ENCODE results near the gene CA10.

Gene CA10

DNA sequence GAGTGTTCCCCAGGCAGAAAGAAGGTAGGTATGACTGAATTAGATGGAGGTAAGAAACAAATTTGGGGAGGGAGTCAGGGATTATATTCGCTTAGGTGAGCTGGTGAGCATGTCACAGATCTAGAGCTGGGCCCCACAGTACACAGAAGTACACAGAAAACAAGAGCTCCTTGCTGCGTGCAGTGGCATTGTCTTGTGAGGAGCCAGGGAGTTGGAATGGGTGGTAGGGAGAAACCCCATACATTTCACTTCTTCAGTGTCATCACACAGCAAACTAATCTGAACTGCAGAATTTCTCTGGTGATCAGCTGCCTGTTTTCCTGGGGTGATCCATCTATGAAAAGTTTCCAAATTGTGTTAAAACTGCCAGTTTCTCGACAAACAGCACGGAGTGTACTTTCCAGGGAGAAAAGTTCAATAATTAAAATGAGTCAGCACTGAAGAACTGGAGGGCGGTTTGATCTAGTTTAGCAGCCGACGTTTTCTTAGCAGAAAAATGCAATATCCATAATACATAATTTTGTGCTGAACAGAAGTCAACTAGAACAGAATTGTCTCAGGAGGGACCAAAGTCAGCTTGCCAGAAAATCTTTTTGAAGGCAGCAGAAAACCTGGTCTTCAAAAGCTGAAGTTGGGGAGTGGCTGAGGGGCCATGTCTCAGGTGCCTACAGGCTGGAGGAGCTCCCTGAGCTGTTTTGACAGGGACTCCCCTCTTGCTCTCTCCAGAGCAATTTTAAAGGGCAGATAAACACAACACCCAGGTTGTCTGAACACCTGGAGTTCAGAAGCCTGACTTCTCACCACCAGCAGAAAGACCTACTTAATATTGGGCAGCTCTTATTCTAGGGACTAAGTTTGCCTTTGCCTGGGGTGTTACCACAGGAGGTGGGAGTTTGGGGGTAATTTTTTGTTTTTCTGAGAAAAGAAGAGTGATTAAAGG is 448.6 kb downstream of the CA10 start:
- Histone ChIP-seq H3K36me3 (ENCODE audit: control insufficient read depth in 1 of 2, insufficient read depth in 2 of 2, low read length in 2 of 2) (no peaks in the 10 kb centered on the region), H3K27ac (ENCODE audit: low read depth, low read length) (no peak overlapping the region), H3K9me3 (ENCODE audit: control insufficient read depth in 1 of 2, low read length in 2 of 2) (no peaks in the 10 kb centered on the region), H3K4me3 (ENCODE audit: low read depth in 1 of 2, low read length in 2 of 2) (no peak overlapping the region), H3K9ac (ENCODE audit: low read depth in 1 of 2, low read length in 2 of 2) (no peak overlapping the region), H3K27me3 (ENCODE audit: control insufficient read depth in 1 of 2, insufficient read depth in 2 of 2, low read length in 2 of 2) (no peaks in the 10 kb centered on the region), H3K4me1 (ENCODE audit: control insufficient read depth in 1 of 2, insufficient read depth in 2 of 2, low read length in 2 of 2) (no peaks in the 10 kb centered on the region)

DNA sequence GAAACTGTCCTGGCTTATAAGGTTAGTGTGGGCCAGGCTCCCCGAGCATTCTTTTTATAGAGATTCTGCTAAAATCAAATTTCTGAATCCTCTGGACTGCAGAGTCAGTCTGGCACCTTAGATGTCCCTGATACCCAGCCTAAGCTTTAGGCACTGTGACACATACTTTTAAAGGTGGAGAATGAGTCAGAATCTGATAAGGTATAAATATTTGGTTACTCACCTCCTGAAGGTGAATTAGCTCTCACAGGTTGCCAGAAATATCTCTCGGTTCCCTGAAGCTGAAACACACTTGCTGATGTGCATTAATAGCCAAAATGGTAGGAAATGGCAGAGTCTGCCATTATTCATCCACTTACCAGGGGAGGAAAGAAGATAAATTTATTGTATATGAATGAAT is 451.3 kb downstream of the CA10 start:
- Histone ChIP-seq H3K36me3 (ENCODE audit: control insufficient read depth in 1 of 2, insufficient read depth in 2 of 2, low read length in 2 of 2) (no peaks in the 10 kb centered on the region), H3K4me1 (ENCODE audit: control insufficient read depth in 1 of 2, insufficient read depth in 2 of 2, low read length in 2 of 2) (no peaks in the 10 kb centered on the region), H3K27ac (ENCODE audit: low read depth, low read length) (no peak overlapping the region), H3K9ac (ENCODE audit: low read depth in 1 of 2, low read length in 2 of 2) (no peak overlapping the region), H3K4me3 (ENCODE audit: low read depth in 1 of 2, low read length in 2 of 2) (no peak overlapping the region), H3K9me3 (ENCODE audit: control insufficient read depth in 1 of 2, low read length in 2 of 2) (no peaks in the 10 kb centered on the region), H3K27me3 (ENCODE audit: control insufficient read depth in 1 of 2, insufficient read depth in 2 of 2, low read length in 2 of 2) (no peaks in the 10 kb centered on the region)

DNA sequence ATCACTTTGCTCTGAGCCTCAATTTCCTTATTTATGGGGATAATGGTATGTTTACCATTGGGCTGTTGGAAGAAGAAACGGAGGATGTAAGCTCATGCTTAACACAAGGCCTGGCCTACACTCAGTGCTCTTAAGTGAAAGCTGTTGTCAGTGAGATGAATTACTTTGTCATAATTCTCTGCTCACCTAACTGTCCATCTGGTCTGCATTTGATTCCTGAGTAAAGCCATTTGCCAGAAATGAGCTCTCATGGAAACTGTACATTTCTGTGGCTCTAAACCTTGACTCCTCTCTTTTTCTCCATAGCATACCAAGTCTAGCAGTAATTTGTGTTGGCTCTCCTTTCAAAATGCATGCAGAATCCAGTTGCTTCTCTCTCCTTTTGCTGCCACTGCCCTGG is 452.4 kb downstream of the CA10 start:
- no peak overlapping the region for H3K4me3 ChIP-seq (ENCODE audit: low read depth in 1 of 2, low read length in 2 of 2)

DNA sequence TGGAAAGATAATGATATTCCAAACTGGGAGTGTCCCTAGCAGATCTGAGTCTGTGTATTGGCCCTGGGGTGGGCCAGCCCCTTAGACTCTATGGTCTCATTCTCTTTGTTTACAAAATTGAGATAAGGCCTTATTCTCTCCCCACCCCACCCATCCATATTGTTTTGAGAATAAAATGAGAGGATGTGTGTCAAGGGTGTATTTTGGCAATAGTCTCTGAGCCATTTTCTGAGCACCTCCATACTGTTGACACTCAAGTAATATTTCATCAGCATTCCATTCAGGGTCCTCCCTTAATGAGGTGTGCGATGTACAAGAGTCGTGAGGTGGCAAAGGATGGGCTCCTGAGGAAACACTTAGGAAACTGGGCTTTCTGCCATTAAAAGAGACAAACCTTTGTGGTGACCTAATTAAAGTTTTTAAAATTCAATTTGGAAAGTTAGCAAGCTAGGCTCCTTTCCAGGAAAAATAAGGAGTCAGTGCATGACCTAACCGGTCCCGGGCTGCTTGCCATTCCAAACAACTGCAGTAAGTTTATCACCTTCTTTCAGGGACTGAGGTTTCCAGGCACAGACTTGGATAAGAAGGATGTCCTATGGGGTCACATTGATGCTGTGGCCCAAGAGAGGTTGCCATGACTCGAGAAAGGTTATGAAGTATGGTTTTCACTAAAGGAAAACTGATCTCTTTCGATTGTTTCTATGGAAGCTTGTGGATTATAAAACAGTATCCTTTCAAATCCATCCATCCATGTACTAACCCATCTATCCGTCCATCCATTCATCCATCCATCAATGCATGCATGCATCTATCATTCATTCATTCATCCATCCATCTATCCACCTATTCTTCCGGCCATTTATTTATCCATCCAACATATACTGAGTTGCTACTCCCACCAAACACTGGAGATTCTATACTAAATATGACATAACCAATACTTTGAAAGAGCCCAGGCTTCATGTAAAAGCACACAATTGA is 454.9 kb downstream of the CA10 start:
- H3K27me3 ChIP-seq (ENCODE audit: control insufficient read depth in 1 of 2, insufficient read depth in 2 of 2, low read length in 2 of 2) = no peaks in the 10 kb centered on the region
- H3K4me1 ChIP-seq (ENCODE audit: control insufficient read depth in 1 of 2, insufficient read depth in 2 of 2, low read length in 2 of 2) = no peaks in the 10 kb centered on the region
- no peak overlapping the region for H3K4me3 ChIP-seq (ENCODE audit: low read depth in 1 of 2, low read length in 2 of 2)
- no peaks in the 10 kb centered on the region for H3K9me3 ChIP-seq (ENCODE audit: control insufficient read depth in 1 of 2, low read length in 2 of 2)
- H3K9ac ChIP-seq (ENCODE audit: low read depth in 1 of 2, low read length in 2 of 2) = no peak overlapping the region
- H3K36me3 ChIP-seq (ENCODE audit: control insufficient read depth in 1 of 2, insufficient read depth in 2 of 2, low read length in 2 of 2) = no peaks in the 10 kb centered on the region
- H3K27ac ChIP-seq (ENCODE audit: low read depth, low read length) = no peak overlapping the region

More for the DNA sequence above, 452.4 kb downstream of the CA10 start:
- H3K27ac ChIP-seq (ENCODE audit: low read depth, low read length) = no peak overlapping the region
- H3K9ac ChIP-seq (ENCODE audit: low read depth in 1 of 2, low read length in 2 of 2) = no peak overlapping the region
- no peaks in the 10 kb centered on the region for H3K9me3 ChIP-seq (ENCODE audit: control insufficient read depth in 1 of 2, low read length in 2 of 2)
- H3K27me3 ChIP-seq (ENCODE audit: control insufficient read depth in 1 of 2, insufficient read depth in 2 of 2, low read length in 2 of 2) = no peaks in the 10 kb centered on the region
- H3K4me1 ChIP-seq (ENCODE audit: control insufficient read depth in 1 of 2, insufficient read depth in 2 of 2, low read length in 2 of 2) = no peaks in the 10 kb centered on the region
- H3K36me3 ChIP-seq (ENCODE audit: control insufficient read depth in 1 of 2, insufficient read depth in 2 of 2, low read length in 2 of 2) = no peaks in the 10 kb centered on the region

DNA sequence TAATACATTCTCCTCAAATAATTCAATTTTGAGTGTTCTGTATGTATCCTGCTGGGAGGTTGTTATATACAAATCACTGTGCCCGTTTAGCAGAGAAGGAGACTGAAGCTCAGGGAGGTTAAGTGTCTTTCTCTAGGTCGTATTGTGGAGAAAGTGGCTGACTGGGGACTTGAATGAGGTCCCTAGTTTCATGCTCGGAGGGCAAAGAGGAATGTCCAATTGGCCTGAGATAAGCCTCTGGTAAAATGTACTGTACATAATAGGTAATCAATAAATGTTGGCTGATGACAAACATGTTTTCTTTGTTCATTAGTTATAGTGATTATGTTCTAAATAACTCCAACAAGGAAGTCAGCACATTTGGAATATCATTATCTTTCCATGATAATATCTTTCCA is 455.6 kb downstream of the CA10 start:
- no peaks in the 10 kb centered on the region for H3K27me3 ChIP-seq (ENCODE audit: control insufficient read depth in 1 of 2, insufficient read depth in 2 of 2, low read length in 2 of 2)
- H3K9ac ChIP-seq (ENCODE audit: low read depth in 1 of 2, low read length in 2 of 2) = no peak overlapping the region
- H3K4me3 ChIP-seq (ENCODE audit: low read depth in 1 of 2, low read length in 2 of 2) = no peak overlapping the region
- H3K27ac ChIP-seq (ENCODE audit: low read depth, low read length) = no peak overlapping the region
- no peaks in the 10 kb centered on the region for H3K9me3 ChIP-seq (ENCODE audit: control insufficient read depth in 1 of 2, low read length in 2 of 2)
- H3K4me1 ChIP-seq (ENCODE audit: control insufficient read depth in 1 of 2, insufficient read depth in 2 of 2, low read length in 2 of 2) = no peaks in the 10 kb centered on the region
- H3K36me3 ChIP-seq (ENCODE audit: control insufficient read depth in 1 of 2, insufficient read depth in 2 of 2, low read length in 2 of 2) = no peaks in the 10 kb centered on the region

DNA sequence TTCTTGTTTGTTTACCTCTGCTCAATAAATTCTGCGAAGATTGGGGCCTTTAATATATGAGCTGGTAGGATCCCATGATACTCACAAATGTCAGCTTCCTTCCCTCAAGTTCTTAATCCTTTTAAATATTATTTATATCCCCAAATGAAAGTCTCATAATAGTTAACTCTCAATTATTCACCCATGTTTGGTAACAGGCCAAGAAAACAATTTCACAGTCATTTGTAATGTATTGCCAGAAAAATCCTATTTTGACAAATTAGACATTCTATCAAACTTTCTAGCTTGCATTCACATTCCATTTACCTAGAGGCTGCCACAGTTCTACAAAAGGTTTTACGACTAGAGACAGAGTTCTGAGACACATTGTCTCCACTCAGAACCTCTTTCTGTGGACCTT is 457.0 kb downstream of the CA10 start:
- Histone ChIP-seq H3K27ac (ENCODE audit: low read depth, low read length) (no peak overlapping the region), H3K9me3 (ENCODE audit: control insufficient read depth in 1 of 2, low read length in 2 of 2) (no peaks in the 10 kb centered on the region), H3K4me3 (ENCODE audit: low read depth in 1 of 2, low read length in 2 of 2) (no peak overlapping the region), H3K4me1 (ENCODE audit: control insufficient read depth in 1 of 2, insufficient read depth in 2 of 2, low read length in 2 of 2) (no peaks in the 10 kb centered on the region), H3K9ac (ENCODE audit: low read depth in 1 of 2, low read length in 2 of 2) (no peak overlapping the region), H3K27me3 (ENCODE audit: control insufficient read depth in 1 of 2, insufficient read depth in 2 of 2, low read length in 2 of 2) (no peaks in the 10 kb centered on the region), H3K36me3 (ENCODE audit: control insufficient read depth in 1 of 2, insufficient read depth in 2 of 2, low read length in 2 of 2) (no peaks in the 10 kb centered on the region)

DNA sequence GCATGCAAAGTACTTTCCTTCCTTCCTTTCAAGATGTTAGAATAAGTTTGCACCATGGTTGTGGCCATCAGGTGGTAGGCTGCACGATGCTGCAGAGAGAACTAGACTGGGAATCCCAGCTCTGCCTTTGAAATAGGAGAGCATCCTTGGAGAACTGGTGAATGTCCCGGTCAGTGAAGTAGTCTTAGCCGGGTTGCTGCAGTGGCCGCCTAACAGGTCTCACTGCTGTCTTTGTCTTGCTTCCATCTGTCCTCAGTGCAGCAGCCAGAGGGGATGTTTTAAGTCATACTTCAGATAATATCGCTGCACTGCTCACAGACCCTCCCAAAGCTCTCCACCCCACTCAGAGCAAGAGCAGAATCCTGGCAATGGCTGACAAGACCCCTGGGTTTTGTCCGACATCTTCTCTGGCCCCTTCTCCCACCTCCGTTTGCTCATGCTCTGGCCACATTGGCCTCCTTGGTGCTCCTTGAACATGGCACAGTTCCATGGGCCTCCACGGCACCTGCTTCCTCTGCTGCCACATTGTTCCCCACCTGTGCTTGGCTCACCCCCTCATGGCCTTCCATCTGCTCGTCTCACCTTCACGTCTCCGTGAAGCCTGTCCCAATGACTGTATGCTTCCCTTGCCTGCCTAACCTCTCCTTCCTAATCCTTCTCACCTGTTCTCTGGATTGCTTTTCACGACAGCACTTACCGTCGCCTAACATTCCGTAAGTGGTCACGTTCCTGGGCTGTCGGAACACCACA is 458.3 kb downstream of the CA10 start:
- H3K4me1 ChIP-seq (ENCODE audit: control insufficient read depth in 1 of 2, insufficient read depth in 2 of 2, low read length in 2 of 2) = no peaks in the 10 kb centered on the region
- no peaks in the 10 kb centered on the region for H3K9me3 ChIP-seq (ENCODE audit: control insufficient read depth in 1 of 2, low read length in 2 of 2)
- no peak overlapping the region for H3K4me3 ChIP-seq (ENCODE audit: low read depth in 1 of 2, low read length in 2 of 2)
- H3K36me3 ChIP-seq (ENCODE audit: control insufficient read depth in 1 of 2, insufficient read depth in 2 of 2, low read length in 2 of 2) = no peaks in the 10 kb centered on the region
- no peaks in the 10 kb centered on the region for H3K27me3 ChIP-seq (ENCODE audit: control insufficient read depth in 1 of 2, insufficient read depth in 2 of 2, low read length in 2 of 2)
- no peak overlapping the region for H3K27ac ChIP-seq (ENCODE audit: low read depth, low read length)
- H3K9ac ChIP-seq (ENCODE audit: low read depth in 1 of 2, low read length in 2 of 2) = no peak overlapping the region

DNA sequence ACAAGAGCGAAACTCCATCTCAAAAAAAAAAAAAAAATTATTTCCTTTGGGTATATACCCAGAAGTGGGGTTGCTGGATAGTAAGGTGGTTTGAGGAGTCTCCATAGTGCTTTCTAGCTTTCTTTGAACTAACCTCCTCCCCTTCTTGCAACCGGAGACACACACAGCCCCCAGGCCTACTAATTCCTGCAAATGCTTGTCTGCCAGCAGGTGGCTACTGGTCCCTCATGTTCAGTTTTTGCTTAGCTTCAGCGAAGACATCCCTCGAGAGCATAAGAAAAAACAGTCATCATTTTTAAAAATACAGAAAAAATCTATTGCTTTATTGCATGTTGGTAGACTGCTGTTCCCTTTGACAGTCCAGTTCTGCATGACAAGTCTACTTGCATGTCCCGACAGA is 459.2 kb downstream of the CA10 start:
- no peak overlapping the region for H3K4me3 ChIP-seq (ENCODE audit: low read depth in 1 of 2, low read length in 2 of 2)
- H3K9ac ChIP-seq (ENCODE audit: low read depth in 1 of 2, low read length in 2 of 2) = no peak overlapping the region
- H3K4me1 ChIP-seq (ENCODE audit: control insufficient read depth in 1 of 2, insufficient read depth in 2 of 2, low read length in 2 of 2) = no peaks in the 10 kb centered on the region
- H3K27ac ChIP-seq (ENCODE audit: low read depth, low read length) = no peak overlapping the region
- no peaks in the 10 kb centered on the region for H3K9me3 ChIP-seq (ENCODE audit: control insufficient read depth in 1 of 2, low read length in 2 of 2)
- H3K27me3 ChIP-seq (ENCODE audit: control insufficient read depth in 1 of 2, insufficient read depth in 2 of 2, low read length in 2 of 2) = no peaks in the 10 kb centered on the region
- H3K36me3 ChIP-seq (ENCODE audit: control insufficient read depth in 1 of 2, insufficient read depth in 2 of 2, low read length in 2 of 2) = no peaks in the 10 kb centered on the region

DNA sequence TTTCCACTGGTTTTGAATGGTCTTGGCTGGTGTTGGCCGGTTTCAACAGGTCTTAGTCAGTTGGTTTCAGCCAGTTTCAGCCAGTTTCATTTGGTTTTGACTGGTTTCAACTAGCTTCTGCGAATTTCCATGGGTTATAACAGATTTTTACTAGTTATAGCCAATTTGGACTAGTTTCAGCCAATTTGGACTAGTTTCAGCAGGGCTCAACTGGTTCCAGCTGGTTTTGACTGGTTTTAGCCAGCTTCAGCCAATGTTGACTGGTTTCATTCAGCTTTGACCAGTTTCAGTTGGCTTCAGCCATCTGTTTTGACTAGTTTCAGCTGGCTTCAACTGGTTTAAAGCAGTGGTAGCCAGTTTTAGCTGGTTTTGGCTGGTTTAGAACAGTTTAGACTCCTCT is 465.6 kb downstream of the CA10 start:
- H3K9ac ChIP-seq (ENCODE audit: low read depth in 1 of 2, low read length in 2 of 2) = no peak overlapping the region
- no peak overlapping the region for H3K27ac ChIP-seq (ENCODE audit: low read depth, low read length)
- H3K9me3 ChIP-seq (ENCODE audit: control insufficient read depth in 1 of 2, low read length in 2 of 2) = no peaks in the 10 kb centered on the region
- no peaks in the 10 kb centered on the region for H3K36me3 ChIP-seq (ENCODE audit: control insufficient read depth in 1 of 2, insufficient read depth in 2 of 2, low read length in 2 of 2)
- H3K4me3 ChIP-seq (ENCODE audit: low read depth in 1 of 2, low read length in 2 of 2) = no peak overlapping the region
- H3K4me1 ChIP-seq (ENCODE audit: control insufficient read depth in 1 of 2, insufficient read depth in 2 of 2, low read length in 2 of 2) = no peaks in the 10 kb centered on the region
- no peaks in the 10 kb centered on the region for H3K27me3 ChIP-seq (ENCODE audit: control insufficient read depth in 1 of 2, insufficient read depth in 2 of 2, low read length in 2 of 2)
